Bronchial epithelial cell (primary cell): ENCODE data around the gene TDO2. TPM values are rescaled to one million over a fixed set of nuclear protein-coding genes. Genes with fewer than 3 reads are reported as not detected.
"Not testable (repeated sequence)": the region's sequence is repeated elsewhere in the genome, so short reads cannot be mapped to it uniquely, and the experiment has no call there.

Source experiments
- DNase-seq: peaks from one replicate; pipeline ENCODE4 v3.0.0-alpha.2; 2010; ENCODE audit warnings: low read depth
- FAIRE-seq: peaks from 2 replicates; lab custom pipeline; 2011; peaks lifted over from hg19 to GRCh38; lab: Jason Lieb, UNC
- H3K27me3 ChIP-seq: 2 replicates; pipeline ENCODE4 v1.5.1; 2011; ENCODE audit warnings: low read length; ENCODE audit not compliant: control insufficient read depth, insufficient read depth
- H3K36me3 ChIP-seq: 2 replicates; pipeline ENCODE4 v1.5.1; 2011; ENCODE audit warnings: low read length; ENCODE audit not compliant: control insufficient read depth, insufficient read depth
- H3K4me3 ChIP-seq: 2 replicates; pipeline ENCODE4 v1.5.1; 2011; ENCODE audit warnings: mild to moderate bottlenecking, low read depth, low read length, control low read depth
- total RNA-seq: library from RNA; depleted of rRNA; stranded (reverse); fragments of >200 nt; gene quantifications from 2 replicates; pipeline ENCODE4 v1.2.1, GENCODE V29; 2014
- TF ChIP-seq, protein P1 (sequence below): IDR thresholded peaks from 2 replicates; pipeline ENCODE4 v1.5.1; 2011; ENCODE audit warnings: mild to moderate bottlenecking, moderate library complexity, low read length, control low read depth, inconsistent platforms; ENCODE audit not compliant: insufficient read depth, severe bottlenecking

Gene TDO2
- total RNA-seq, 1 donor from 2014 or later: not detected

DNA sequence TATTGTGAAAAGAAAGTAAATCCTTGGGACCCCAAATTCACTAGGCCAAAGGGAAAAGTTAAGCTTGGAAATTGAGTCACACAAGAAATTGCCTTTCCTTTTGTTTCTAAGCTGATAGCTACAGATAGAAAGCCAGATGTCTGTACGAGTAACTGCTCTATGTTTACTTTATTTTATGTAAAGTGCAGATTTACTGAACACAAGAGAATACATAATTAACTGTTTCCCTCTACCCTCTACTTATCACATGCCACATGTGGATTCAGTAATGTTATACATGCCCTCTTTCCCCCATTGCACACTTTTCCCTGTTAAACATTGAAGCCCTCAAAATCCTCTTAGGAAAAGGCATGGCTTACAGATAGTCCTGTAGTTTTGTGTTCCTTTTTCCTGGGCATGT, 16.5 kb upstream of the TDO2 start:
- H3K4me3 ChIP-seq: no peak overlapping the region
- no peaks in the 10 kb centered on the region for H3K27me3 ChIP-seq
- no peak for FAIRE-seq
- no peaks in the 10 kb centered on the region for H3K36me3 ChIP-seq
- no peak for DNase-seq
- TF ChIP-seq, protein P1, sequence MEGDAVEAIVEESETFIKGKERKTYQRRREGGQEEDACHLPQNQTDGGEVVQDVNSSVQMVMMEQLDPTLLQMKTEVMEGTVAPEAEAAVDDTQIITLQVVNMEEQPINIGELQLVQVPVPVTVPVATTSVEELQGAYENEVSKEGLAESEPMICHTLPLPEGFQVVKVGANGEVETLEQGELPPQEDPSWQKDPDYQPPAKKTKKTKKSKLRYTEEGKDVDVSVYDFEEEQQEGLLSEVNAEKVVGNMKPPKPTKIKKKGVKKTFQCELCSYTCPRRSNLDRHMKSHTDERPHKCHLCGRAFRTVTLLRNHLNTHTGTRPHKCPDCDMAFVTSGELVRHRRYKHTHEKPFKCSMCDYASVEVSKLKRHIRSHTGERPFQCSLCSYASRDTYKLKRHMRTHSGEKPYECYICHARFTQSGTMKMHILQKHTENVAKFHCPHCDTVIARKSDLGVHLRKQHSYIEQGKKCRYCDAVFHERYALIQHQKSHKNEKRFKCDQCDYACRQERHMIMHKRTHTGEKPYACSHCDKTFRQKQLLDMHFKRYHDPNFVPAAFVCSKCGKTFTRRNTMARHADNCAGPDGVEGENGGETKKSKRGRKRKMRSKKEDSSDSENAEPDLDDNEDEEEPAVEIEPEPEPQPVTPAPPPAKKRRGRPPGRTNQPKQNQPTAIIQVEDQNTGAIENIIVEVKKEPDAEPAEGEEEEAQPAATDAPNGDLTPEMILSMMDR: no peak

DNA sequence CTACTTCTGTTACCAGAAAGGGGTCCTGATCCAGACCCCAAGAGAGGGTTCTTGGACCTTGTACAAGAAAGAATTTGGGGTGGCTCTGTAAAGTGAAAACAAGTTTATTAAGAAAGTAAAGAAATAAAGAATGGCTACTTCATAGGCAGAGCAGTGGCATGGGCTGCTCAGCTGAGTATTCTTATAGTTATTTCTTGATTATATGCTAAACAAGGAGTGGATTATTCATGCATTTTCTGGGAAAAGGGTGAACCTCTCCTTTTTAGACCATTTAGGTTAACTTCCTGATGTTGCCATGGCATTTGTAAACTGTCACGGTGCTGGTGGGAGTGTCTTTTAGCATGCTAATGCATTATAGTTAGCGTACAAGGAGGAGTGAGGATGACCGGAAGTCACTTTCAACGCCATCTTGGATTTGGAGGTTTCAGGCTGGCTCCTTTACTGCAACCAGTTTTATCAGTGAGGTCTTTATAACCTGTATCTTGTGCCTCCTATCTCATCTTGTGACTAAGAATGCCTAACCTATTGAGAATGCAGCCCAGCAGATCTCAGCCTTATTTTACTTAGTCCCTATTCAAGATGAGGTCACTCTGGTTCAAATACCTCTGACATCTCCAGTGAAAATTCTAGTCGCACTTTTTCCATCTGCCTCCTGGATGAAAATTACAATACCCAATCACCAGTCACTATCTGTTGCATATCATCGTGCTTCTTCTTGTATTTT, 15.5 kb upstream of the TDO2 start:
- Histone ChIP-seq H3K36me3 (no peaks in the 10 kb centered on the region), H3K27me3 (no peaks in the 10 kb centered on the region), H3K4me3 (no peak overlapping the region)
- FAIRE-seq (no peak), DNase-seq (peak; percentile 8)
- TF ChIP-seq, protein P1: no peak

DNA sequence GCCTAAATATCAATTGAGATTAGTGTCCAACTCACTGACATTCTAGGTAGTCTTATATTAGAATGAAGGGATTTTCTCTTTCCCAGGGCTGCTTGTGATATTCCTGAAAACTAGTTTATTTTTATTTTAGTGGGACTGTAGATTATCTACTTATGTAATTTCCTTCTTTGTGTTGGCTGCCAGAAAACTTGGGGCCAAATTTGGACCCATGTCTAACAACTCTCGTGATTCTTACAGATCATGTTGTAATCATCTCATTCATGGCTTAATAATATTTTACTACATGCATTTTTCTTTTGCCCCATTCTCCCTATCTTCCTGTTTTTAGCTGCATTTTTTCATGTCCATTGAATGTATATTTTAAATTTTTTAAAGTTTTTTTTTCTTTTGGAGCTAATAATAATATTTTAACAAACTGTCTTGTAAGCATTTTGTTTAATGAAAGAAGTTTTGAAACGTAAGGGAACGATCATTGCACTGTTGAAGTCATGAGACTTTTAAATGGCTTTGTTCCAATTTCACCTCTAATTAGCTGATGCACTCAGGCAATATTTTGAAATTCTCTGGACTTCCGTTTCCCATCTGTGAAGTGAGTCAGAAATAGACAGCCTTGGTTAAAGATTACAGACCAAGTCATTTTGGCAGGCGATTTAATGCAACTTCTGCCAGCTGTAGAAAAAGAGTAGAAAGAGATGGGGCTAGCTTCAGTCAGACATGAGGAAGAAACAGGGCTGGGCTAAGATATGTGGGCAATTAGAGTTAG, 14.3 kb upstream of the TDO2 start:
- TF ChIP-seq, protein P1: no peak
- FAIRE-seq (no peak), DNase-seq (peak; percentile 40)
- H3K4me3 ChIP-seq: no peak overlapping the region
- no peaks in the 10 kb centered on the region for H3K27me3 ChIP-seq
- no peaks in the 10 kb centered on the region for H3K36me3 ChIP-seq

DNA sequence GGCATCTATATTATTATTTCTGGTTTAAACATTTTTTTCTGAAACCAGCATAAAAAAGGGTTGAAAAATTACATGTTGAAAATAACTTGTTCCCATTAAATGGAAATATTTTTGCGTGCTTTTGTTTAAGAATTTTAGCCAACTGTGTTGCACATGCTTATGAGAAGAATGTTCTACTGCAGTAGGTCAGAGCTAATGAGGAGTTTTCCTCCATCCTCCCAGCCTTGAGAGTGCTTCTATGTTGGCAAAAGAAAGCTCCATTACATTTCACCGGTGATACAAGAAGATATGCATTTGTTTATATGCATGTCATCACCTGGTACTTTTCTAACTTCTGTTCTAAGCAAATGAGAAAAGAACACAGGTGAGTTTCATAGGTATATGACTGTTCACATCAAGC, 13.6 kb upstream of the TDO2 start:
- TF ChIP-seq, protein P1: no peak
- FAIRE-seq (no peak), DNase-seq (no peak)
- no peak overlapping the region for H3K4me3 ChIP-seq
- H3K27me3 ChIP-seq: no peaks in the 10 kb centered on the region
- no peaks in the 10 kb centered on the region for H3K36me3 ChIP-seq

DNA sequence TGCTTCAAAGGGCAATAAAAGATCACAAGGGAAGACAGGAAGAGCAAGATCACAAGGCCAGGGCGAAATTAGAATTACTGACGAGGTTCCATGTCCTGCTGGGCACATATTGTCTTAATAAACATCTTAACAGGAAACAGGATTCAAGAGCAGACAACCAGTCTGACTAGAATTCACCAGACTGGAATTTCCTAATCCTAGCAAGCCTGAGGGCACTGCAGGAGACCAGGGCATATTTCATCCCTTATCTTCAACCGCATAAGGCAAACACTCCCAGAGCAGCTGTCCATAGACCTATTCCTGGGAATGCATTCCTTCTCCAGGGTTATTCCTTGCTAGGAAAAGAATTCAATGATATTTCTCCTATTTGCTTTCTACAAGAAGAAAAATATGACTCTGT, 12.4 kb upstream of the TDO2 start:
- TF ChIP-seq, protein P1: no peak
- no peaks in the 10 kb centered on the region for H3K27me3 ChIP-seq
- no peak overlapping the region for H3K4me3 ChIP-seq
- DNase-seq (peak; percentile 4), FAIRE-seq (no peak)
- no peaks in the 10 kb centered on the region for H3K36me3 ChIP-seq

DNA sequence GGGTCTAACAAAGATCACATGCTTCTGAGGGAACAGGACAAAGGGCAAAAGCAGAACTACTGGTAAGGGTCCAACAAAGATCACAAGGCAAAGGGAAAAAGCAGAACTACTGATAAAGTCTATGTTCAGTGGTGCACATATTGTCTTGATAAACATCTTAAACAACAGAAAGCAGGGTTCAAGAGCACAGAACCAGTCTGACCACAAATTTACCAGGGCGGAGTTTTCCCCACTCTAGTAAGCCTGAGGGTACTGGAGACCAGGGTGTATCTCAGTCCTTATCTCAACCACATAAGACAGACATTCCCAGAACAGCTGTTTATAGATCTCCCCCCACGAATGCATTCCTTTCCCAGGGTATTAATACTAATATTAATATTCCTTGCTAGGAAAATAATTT, 5.1 kb upstream of the TDO2 start:
- H3K36me3 ChIP-seq, FAIRE-seq, H3K4me3 ChIP-seq, DNase-seq, H3K27me3 ChIP-seq: not testable (repeated sequence)
